Large intestine (tissue), 3 donors: ENCODE results near the gene FOXK2. TPM values are rescaled to one million over a fixed set of nuclear protein-coding genes. Genes with fewer than 3 reads are reported as not detected.
"Not testable (repeated sequence)": the region's sequence is repeated elsewhere in the genome, so short reads cannot be mapped to it uniquely, and the experiment has no call there.

Source experiments
- DNase-seq, 2 donors: peaks; one replicate each; pipeline versions ENCODE4 v3.0.0 to v3.0.0-alpha.2; 2013
- H3K27ac ChIP-seq: one replicate; pipeline ENCODE4 v1.5.1; 2013; ENCODE audit warnings: low read length
- H3K27me3 ChIP-seq: 2 replicates; pipeline ENCODE4 v1.6.1; 2013; ENCODE audit warnings: low read length; ENCODE audit not compliant: control insufficient read depth, insufficient read depth
- H3K36me3 ChIP-seq: 2 replicates; pipeline ENCODE4 v1.6.1; 2013; ENCODE audit warnings: low read length; ENCODE audit not compliant: control insufficient read depth, insufficient read depth
- H3K4me1 ChIP-seq: one replicate; pipeline ENCODE4 v1.6.1; 2013; ENCODE audit warnings: low read length; ENCODE audit not compliant: control insufficient read depth, insufficient read depth
- H3K4me3 ChIP-seq: one replicate; pipeline ENCODE4 v1.5.1; 2013; ENCODE audit warnings: low read length
- H3K9me3 ChIP-seq: one replicate; pipeline ENCODE4 v1.6.1; 2013; ENCODE audit warnings: mild to moderate bottlenecking, low read depth, low read length, moderate library complexity; ENCODE audit not compliant: control insufficient read depth
- whole genome bisulfite sequencing: methylation state at CpG from one replicate; pipeline ENCODE4 v1.1.5; 2013; ENCODE audit warnings: low lambda C conversion rate; ENCODE audit not compliant: insufficient coverage; 5-methylcytosine and 5-hydroxymethylcytosine counted together
- polyA plus RNA-seq: library from polyadenylated mRNA; unstranded; fragments of 120-200 nt; gene quantifications from one replicate; pipeline ENCODE4 v1.2.1, GENCODE V29; 2013

FOXK2 gene
- polyA plus RNA-seq, 1 donor, result 29.7 TPM

DNA sequence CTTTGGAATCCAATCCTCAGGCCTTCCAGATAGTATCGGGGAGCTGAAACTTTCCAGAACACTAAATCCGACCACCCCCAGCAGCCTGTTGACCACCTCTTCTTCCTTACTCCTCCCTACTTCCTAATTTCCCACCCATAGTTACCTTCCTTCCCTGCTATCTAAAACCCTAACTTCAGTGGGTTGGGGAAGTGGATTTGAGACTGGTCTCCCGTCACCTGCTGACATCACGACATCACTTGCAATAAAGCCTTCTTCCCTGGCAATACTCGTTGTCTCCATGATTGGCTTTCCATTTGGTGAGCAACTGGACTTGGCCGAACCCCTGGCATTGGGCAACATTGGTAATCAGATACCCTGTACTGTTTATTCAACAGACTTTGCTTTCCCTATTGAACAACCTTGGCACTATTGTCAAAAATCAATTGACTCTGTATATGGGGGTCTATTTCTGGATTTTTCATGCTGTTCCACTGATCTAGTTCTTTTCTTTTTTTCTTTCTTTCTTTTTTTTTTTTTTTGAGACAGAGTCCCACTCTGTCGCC is 11.8 kb upstream of the FOXK2 start:
- H3K4me1 ChIP-seq, result no peaks in the 10 kb centered on the region
- H3K9me3 ChIP-seq, result no peaks in the 10 kb centered on the region
- no peak for DNase-seq
- H3K36me3 ChIP-seq, result no peaks in the 10 kb centered on the region
- H3K27ac ChIP-seq, result no peak overlapping the region
- H3K27me3 ChIP-seq, result no peaks in the 10 kb centered on the region
- no CpG with 5 or more reads among the region's 7 CpGs for WGBS
- H3K4me3 ChIP-seq, result no peak overlapping the region

DNA sequence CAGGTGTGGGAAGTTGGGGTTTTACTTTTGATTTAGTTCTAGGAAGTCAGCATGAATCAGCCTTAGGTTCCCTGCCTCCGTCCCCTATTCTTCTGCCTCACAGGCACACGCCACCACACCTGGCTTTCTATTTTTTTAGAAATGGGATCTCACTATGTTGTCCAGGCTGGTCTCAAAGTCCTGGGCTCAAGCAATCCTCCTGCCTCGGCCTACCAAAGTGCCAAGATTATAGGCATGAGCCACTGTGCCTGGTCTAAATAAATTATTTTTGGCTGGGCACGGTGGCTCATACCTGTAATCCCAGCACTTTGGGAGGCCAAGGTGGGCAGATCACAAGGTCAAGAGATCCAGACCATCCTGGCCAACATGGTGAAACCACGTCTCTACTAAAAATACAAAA is 7.9 kb upstream of the FOXK2 start:
- H3K4me1 ChIP-seq, H3K36me3 ChIP-seq, H3K9me3 ChIP-seq, DNase-seq, H3K4me3 ChIP-seq, H3K27ac ChIP-seq, H3K27me3 ChIP-seq: not testable (repeated sequence)
- no CpG with 5 or more reads among the region's 5 CpGs for WGBS

DNA sequence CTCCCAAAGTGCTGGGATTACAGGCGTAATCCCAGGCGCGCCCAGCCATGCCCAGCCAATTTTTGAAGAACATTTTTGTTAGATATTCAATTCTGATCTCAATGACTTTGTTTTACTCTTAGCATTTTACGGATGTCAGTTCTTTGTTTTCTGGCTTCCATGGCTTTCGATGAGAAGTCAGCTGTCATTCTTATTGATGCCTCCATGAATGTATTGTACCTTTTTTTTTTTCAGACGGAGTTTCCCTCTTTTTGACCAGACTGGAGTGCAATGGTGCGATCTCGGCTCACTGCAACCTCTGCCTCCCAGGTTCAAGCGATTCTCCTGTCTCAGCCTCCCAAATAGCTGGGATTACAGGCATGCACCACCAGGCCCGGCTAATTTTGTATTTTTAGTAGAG is 5.7 kb upstream of the FOXK2 start:
- H3K27me3 ChIP-seq, DNase-seq, H3K27ac ChIP-seq, H3K4me3 ChIP-seq, H3K9me3 ChIP-seq, H3K36me3 ChIP-seq, H3K4me1 ChIP-seq: not testable (repeated sequence)
- WGBS, result 100% methylated on average over 5 of the region's 10 CpGs

DNA sequence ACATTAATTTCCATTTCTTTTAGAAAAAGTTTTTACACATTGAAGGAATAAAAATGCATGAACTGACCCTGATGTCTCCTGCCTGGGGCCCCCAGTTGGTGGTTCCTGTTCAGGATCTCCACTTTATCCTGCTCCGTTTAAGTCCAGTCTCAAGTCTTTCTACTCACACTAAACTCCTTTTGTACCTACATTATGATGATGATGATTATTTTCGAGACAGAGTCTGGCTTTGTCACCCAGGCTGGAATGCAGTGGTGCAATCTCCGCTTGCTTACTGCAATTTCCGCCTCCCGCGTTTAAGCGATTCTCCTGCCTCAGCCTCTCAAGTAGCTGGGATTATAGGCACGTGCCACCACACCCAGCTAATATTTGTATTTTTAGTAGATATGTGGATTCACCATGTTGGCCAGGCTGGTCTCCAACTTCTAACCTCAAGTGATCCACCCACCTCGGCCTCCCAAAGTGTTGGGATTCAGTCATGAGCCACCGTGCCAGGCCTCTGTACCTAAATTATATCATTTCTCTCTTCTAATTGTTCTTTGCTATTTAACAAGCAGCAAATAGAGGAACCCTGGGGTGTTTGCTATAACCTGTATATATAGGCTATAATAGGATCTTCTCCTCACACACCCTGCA is 2.2 kb upstream of the FOXK2 start:
- H3K9me3 ChIP-seq, result peaks cover 6% of the 10 kb centered on the region
- no peaks in the 10 kb centered on the region for H3K36me3 ChIP-seq
- no peak for DNase-seq
- H3K27ac ChIP-seq, result no peak overlapping the region
- H3K27me3 ChIP-seq, result no peaks in the 10 kb centered on the region
- H3K4me1 ChIP-seq, result no peaks in the 10 kb centered on the region
- no peak overlapping the region for H3K4me3 ChIP-seq
- WGBS, result no CpG with 5 or more reads among the region's 10 CpGs

DNA sequence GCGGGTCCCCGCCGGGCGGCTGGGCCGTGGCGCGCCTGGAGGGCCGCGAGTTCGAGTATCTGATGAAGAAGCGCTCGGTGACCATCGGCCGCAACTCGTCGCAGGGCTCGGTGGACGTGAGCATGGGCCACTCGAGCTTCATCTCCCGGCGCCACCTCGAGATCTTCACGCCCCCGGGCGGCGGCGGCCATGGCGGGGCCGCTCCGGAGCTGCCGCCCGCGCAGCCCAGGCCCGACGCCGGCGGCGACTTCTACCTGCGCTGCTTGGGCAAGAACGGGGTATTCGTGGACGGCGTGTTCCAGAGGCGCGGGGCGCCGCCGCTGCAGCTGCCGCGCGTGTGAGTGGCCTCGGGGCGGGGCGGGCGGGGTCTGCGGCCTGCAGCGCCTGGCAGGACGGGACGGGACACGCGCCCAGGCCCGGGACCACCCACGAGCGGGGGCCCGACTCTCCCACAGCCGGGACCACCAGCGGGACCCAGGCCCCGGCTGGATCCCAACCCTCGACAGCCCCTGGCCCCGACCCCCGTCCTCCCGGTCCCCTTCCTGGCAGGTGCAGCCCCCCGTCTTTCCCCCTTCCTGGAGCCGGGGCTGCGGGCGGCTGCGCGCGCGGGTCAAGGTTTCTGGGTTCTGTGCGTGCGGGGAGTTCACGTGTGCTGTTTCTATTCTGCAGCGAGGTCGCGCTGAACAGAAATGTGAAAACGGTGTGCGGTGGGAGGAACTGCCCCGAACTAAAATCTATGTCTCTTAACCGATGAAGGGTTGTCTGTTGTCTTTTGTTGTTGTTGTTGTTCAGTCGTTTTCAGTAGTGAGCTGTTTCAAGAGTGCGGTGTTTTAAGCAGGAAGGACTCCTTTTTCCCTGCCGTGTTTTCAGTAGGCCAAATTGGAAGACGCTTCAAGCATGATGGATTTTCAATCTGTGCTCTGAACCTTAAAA is 705 bp downstream of the FOXK2 start:
- 0% methylated on average over 1 of the region's 94 CpGs for WGBS
- Histone ChIP-seq H3K27me3 (no peaks in the 10 kb centered on the region), H3K9me3 (no peaks in the 10 kb centered on the region), H3K4me1 (peaks cover 3% of the 10 kb centered on the region), H3K4me3 (peak overlapping the region; percentile 69), H3K27ac (peak overlapping the region; percentile 66), H3K36me3 (no peaks in the 10 kb centered on the region)
- peak in 1 of 2 donors; percentile 45 for DNase-seq

DNA sequence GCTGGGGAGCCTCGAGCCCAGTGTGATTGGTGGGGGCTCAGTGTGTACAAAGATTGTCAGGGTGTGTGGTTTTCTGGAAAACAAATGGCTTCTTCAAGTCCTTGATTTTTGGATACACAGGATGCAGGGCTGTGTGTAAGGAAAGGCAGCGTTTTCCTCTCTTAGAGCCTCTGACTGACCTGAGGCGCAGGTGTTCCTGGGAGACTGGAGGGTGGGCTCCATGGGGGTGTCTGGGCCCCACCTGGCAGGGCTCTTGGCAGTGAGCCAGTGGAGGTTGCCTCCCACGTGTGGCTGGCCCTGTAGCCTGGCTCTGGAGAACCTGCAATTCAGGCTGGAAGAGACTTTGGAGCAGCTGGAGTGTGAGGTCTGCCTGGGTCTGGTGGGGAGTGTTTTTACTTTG is 5.0 kb downstream of the FOXK2 start:
- H3K4me3 ChIP-seq, result no peak overlapping the region
- peak; percentile 39 to 72 for DNase-seq
- no peaks in the 10 kb centered on the region for H3K27me3 ChIP-seq
- no peaks in the 10 kb centered on the region for H3K9me3 ChIP-seq
- peaks cover 3% of the 10 kb centered on the region for H3K4me1 ChIP-seq
- no peak overlapping the region for H3K27ac ChIP-seq
- H3K36me3 ChIP-seq, result no peaks in the 10 kb centered on the region
- WGBS, result no CpG with 5 or more reads among the region's 4 CpGs

DNA sequence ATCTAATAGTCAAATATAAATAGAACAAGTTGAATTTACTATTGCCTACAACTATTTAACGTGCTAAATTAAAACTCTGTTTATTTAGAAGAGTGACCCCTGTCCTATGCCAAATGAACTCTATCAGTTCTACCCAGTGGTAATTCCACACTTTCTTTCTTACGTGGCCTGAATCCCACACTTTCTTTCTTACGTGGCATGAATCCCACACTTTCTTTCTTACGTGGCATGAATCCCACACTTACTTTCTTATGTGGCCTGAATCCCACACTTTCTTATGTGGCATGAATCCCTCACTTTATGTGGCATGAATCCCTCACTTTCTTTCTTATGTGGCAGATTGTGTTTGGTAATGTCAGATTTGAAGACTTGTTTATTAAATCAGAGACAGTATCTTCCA is 6.2 kb downstream of the FOXK2 start:
- no peaks in the 10 kb centered on the region for H3K9me3 ChIP-seq
- H3K4me1 ChIP-seq, result peaks cover 3% of the 10 kb centered on the region
- WGBS, result no CpG with 5 or more reads among the region's 4 CpGs
- no peaks in the 10 kb centered on the region for H3K36me3 ChIP-seq
- DNase-seq, result no peak
- no peak overlapping the region for H3K27ac ChIP-seq
- H3K27me3 ChIP-seq, result no peaks in the 10 kb centered on the region
- H3K4me3 ChIP-seq, result no peak overlapping the region

DNA sequence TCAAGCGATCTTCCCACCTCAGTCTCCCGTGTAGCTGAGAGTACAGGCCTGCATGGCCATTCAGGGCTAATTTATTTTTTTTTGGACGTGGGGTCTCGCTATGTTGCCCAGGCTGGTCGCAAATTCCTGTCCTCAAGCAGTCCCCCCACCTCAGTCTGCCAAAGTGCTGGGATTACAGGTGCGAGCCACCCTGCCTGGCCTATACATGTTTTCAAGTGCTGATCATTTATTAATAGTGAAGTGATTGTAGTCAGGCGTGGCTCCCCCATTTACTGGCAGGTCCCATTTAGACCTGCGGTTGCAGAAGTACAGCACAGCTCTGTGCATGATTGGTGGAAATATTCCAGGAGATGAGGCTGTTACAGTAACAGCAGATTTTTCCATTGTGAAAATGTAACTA is 8.4 kb downstream of the FOXK2 start:
- Histone ChIP-seq H3K9me3 (no peaks in the 10 kb centered on the region), H3K27me3 (no peaks in the 10 kb centered on the region), H3K4me1 (peaks cover 3% of the 10 kb centered on the region), H3K4me3 (no peak overlapping the region), H3K36me3 (no peaks in the 10 kb centered on the region), H3K27ac (no peak overlapping the region)
- no peak for DNase-seq
- no CpG with 5 or more reads among the region's 8 CpGs for WGBS

DNA sequence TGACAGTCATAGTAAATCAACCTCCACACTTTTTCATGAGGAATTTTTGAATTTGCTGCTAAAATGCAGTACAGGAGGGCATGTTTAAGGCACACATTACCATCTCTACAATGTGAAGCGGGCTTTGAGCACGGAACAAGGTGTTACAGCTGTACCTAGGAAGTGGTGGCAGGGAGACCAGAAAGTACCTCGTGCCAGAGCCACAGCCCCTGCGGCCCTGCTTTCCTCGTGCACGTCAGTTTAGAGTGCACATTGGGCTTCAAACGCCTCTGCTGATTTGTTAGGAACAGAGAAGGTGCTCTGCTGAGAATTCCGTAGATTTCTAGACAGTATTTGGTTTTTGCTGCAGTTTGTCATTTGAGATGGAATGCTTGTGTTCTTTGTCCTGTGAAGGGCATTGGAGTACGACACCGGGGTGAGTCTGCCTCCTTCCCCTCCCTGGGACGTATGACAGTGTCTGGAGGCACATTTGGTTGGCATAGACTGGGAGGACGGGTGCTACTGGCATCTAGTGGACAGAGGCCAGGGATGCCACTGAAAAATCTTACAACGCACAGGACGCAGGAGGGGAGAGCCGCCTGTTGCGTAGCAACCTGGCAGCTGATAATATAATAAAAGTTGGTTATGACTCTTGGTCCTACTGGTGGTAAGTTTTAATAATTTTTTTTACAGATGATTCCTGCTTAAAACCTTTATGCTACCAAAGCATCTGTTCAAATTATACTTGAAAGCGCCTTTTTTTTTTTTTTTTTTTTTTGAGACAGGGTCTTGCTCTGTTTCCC is 9.1 kb downstream of the FOXK2 start:
- Histone ChIP-seq H3K9me3 (no peaks in the 10 kb centered on the region), H3K4me1 (peaks cover 3% of the 10 kb centered on the region), H3K27ac (peak overlapping the region; percentile 27), H3K36me3 (no peaks in the 10 kb centered on the region), H3K27me3 (no peaks in the 10 kb centered on the region), H3K4me3 (no peak overlapping the region)
- WGBS, result no CpG with 5 or more reads among the region's 17 CpGs
- peak in 1 of 2 donors; percentile 37 for DNase-seq

DNA sequence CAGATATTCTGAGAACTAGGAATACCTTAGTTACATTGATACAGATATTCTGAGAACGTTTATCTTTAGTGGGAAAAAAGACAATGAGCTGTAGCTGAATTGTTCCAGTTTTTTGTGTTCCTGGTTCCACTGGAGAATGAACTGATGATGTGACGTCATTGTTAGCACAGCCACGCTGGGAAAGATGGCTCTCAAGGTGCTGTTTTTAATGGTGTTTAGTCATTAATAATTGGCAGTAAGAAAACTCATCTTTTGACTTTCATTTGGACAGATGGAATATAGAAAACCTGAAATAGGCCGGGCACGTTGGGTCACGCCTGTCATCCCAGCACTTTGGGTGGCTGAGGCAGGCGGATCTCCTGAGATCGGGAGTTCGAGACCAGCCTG is 10.4 kb downstream of the FOXK2 start:
- no peak for DNase-seq
- no peak overlapping the region for H3K4me3 ChIP-seq
- no peaks in the 10 kb centered on the region for H3K36me3 ChIP-seq
- H3K4me1 ChIP-seq, result no peaks in the 10 kb centered on the region
- no peak overlapping the region for H3K27ac ChIP-seq
- H3K27me3 ChIP-seq, result no peaks in the 10 kb centered on the region
- H3K9me3 ChIP-seq, result no peaks in the 10 kb centered on the region
- no CpG with 5 or more reads among the region's 9 CpGs for WGBS
